Adrenal gland (tissue), 5 donors: ENCODE data around the gene SPRR5.

Experiments
- POLR2A ChIP-seq, 2 donors: fragments of 450-650 bp; IDR thresholded peaks; one replicate each; pipeline ENCODE4 v1.6.1; 2017; ENCODE audit warnings: antibody characterized with exemption in 2 of 2, mild to moderate bottlenecking in 2 of 2, moderate library complexity in 1 of 2
- TF ChIP-seq, protein P1 (sequence below), 6 experiments: fragments of 450-650 bp in 4 of 6; fragments of 200-600 bp in 2 of 6; sonication (generic) in 1 of 6; IDR thresholded peaks; 1 replicate in 5 of 6; 2 replicates in 1 of 6; pipeline versions ENCODE4 v1.5.1 to v1.8.0; 2016 to 2021; ENCODE audit warnings: antibody characterized with exemption in 6 of 6, mild to moderate bottlenecking in 2 of 6, moderate library complexity in 1 of 6
- donor health status: DM: no; HTN: no; CAD: no.

DNA sequence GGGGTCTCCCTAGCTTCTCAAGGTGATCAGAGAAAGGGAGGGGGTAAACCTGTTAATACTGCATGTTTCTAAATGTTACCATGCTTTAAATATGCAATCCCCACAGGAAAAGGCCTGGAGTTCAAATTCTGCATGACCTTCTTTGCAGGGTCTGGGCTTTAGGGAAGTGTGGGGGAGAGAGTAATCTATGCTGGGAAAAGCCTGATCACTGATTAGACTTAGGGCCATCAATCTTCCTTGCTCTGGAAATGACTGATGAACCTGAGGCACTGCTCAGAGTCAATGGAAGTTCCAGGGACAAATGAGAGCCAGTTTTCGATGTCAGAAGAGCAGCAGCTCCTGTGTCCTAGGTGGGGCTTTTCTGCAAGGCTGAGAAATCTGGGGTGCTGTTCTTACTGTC, 33.7 kb downstream of the SPRR5 start:
- TF ChIP-seq, protein P1, sequence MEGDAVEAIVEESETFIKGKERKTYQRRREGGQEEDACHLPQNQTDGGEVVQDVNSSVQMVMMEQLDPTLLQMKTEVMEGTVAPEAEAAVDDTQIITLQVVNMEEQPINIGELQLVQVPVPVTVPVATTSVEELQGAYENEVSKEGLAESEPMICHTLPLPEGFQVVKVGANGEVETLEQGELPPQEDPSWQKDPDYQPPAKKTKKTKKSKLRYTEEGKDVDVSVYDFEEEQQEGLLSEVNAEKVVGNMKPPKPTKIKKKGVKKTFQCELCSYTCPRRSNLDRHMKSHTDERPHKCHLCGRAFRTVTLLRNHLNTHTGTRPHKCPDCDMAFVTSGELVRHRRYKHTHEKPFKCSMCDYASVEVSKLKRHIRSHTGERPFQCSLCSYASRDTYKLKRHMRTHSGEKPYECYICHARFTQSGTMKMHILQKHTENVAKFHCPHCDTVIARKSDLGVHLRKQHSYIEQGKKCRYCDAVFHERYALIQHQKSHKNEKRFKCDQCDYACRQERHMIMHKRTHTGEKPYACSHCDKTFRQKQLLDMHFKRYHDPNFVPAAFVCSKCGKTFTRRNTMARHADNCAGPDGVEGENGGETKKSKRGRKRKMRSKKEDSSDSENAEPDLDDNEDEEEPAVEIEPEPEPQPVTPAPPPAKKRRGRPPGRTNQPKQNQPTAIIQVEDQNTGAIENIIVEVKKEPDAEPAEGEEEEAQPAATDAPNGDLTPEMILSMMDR (IDR thresholded peaks at IDR 0.05): no peak
- TF ChIP-seq POLR2A (IDR thresholded peaks at IDR 0.05): no peak
